ENCODE measurements around the gene TENT5C. TPM values are rescaled to one million over a fixed set of nuclear protein-coding genes. Genes with fewer than 3 reads are reported as not detected.

Gene TENT5C
- total RNA-seq, 1 experiment from 2014 or later, result 1.4 TPM

GRCh38 chr1:117671781-117672501 is 66.1 kb downstream of the TENT5C start (continued):
- TF ChIP-seq, protein P1, sequence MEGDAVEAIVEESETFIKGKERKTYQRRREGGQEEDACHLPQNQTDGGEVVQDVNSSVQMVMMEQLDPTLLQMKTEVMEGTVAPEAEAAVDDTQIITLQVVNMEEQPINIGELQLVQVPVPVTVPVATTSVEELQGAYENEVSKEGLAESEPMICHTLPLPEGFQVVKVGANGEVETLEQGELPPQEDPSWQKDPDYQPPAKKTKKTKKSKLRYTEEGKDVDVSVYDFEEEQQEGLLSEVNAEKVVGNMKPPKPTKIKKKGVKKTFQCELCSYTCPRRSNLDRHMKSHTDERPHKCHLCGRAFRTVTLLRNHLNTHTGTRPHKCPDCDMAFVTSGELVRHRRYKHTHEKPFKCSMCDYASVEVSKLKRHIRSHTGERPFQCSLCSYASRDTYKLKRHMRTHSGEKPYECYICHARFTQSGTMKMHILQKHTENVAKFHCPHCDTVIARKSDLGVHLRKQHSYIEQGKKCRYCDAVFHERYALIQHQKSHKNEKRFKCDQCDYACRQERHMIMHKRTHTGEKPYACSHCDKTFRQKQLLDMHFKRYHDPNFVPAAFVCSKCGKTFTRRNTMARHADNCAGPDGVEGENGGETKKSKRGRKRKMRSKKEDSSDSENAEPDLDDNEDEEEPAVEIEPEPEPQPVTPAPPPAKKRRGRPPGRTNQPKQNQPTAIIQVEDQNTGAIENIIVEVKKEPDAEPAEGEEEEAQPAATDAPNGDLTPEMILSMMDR (IDR thresholded peaks at IDR 0.05 in 2 of 3, conservative IDR thresholded peaks at IDR 0.05 in 1 of 3; ENCODE audit: borderline replicate concordance in 1 of 3, insufficient read depth in 1 of 3, low read depth in 2 of 3, low read length in 2 of 3), result no peak
- TF ChIP-seq CEBPB (IDR thresholded peaks at IDR 0.05; ENCODE audit: low read depth) (no peak), ATF3 (IDR thresholded peaks at IDR 0.05) (no peak)

DNA sequence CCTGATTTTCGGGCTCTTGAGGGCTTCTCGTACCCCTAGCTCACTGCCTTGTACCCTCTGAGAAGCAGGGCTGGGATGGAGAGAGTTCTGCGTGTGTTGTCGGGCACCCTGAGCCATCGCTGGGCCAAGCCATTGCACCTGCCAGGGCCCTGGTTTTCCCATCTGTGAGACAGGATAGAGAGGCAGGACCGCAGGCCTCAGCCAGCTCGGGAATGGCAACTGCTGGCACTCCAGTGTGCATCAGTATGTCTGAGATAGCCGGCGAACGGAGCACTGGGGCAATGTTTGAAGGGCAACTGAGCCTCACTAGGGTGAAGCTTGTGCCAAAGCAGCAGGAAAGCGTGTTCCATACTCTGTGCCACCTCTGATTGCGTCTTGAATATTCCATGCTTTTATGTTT is 66.9 kb downstream of the TENT5C start:
- POLR2A ChIA-PET, result no interaction called here
- H3K27me3 ChIP-seq (ENCODE audit: insufficient read depth, low read length), result no peaks in the 10 kb centered on the region
- CTCF ChIA-PET, result no interaction called here
- no peak overlapping the region for H3K27ac ChIP-seq (ENCODE audit: low read depth, low read length)
- no peak overlapping the region for H3K4me3 ChIP-seq (replicated peaks in 1 of 2; ENCODE audit: low read depth in 1 of 2, low read length in 2 of 2)
- intact Hi-C loops (cut with micrococcal nuclease), result no loop called here
- H3K9ac ChIP-seq (ENCODE audit: low read length), result no peak overlapping the region
- H3K36me3 ChIP-seq (ENCODE audit: control insufficient read depth in 1 of 2, insufficient read depth in 2 of 2, low read length in 2 of 2), result no peaks in the 10 kb centered on the region
- RAD21 ChIA-PET (ENCODE audit: low non-redundant PET in 1 of 2, low total read pairs in 2 of 2, uncharacterized antibody in 2 of 2, unreplicated experiment in 2 of 2), result no interaction called here
- TF ChIP-seq EZH2phosphoT487 (IDR thresholded peaks at IDR 0.05; ENCODE audit: borderline replicate concordance), result no peak
- no peak for TF ChIP-seq EZH2 (IDR thresholded peaks at IDR 0.05)
- TF ChIP-seq, protein P2, sequence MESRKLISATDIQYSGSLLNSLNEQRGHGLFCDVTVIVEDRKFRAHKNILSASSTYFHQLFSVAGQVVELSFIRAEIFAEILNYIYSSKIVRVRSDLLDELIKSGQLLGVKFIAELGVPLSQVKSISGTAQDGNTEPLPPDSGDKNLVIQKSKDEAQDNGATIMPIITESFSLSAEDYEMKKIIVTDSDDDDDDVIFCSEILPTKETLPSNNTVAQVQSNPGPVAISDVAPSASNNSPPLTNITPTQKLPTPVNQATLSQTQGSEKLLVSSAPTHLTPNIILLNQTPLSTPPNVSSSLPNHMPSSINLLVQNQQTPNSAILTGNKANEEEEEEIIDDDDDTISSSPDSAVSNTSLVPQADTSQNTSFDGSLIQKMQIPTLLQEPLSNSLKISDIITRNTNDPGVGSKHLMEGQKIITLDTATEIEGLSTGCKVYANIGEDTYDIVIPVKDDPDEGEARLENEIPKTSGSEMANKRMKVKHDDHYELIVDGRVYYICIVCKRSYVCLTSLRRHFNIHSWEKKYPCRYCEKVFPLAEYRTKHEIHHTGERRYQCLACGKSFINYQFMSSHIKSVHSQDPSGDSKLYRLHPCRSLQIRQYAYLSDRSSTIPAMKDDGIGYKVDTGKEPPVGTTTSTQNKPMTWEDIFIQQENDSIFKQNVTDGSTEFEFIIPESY (IDR thresholded peaks at IDR 0.05; ENCODE audit: extremely low read depth, insufficient replicate concordance, low read length), result no peak
- TF ChIP-seq JUND (IDR thresholded peaks at IDR 0.05), result no peak
- no peak for TF ChIP-seq ELF1 (IDR thresholded peaks at IDR 0.05; ENCODE audit: borderline replicate concordance, low read depth)
- TF ChIP-seq FOSL1 (IDR thresholded peaks at IDR 0.05; ENCODE audit: low read depth), result no peak
- TF ChIP-seq, protein P1 (IDR thresholded peaks at IDR 0.05 in 2 of 3, conservative IDR thresholded peaks at IDR 0.05 in 1 of 3; ENCODE audit: borderline replicate concordance in 1 of 3, insufficient read depth in 1 of 3, low read depth in 2 of 3, low read length in 2 of 3), result no peak
- no peak for TF ChIP-seq ZNF274 (IDR thresholded peaks at IDR 0.05; ENCODE audit: low read depth, low read length)
- TF ChIP-seq SIN3A (IDR thresholded peaks at IDR 0.05; ENCODE audit: low read depth), result no peak
- TF ChIP-seq YY1 (IDR thresholded peaks at IDR 0.05; ENCODE audit: extremely low read depth, insufficient replicate concordance, low read depth, low read length), result no peak
- TF ChIP-seq TCF7L2 (IDR thresholded peaks at IDR 0.05; ENCODE audit: borderline replicate concordance, extremely low read depth, insufficient read depth, insufficient read length), result no peak
- TF ChIP-seq POLR2A (IDR thresholded peaks at IDR 0.05; ENCODE audit: borderline replicate concordance, extremely low read depth, insufficient read depth, insufficient read length), result no peak
- no peak for TF ChIP-seq SRF (IDR thresholded peaks at IDR 0.05; ENCODE audit: low read depth)
- TF ChIP-seq CBX3 (IDR thresholded peaks at IDR 0.05; ENCODE audit: low read depth), result no peak
- ATAC-seq (no peak), DNase-seq (ENCODE audit: low read depth, low spot score) (no peak)
- 0 out of 4 replicates have a peak, but pooled peaks cover 0 to 4% of the 10 kb centered on the region in 2 experiments for H3K4me1 ChIP-seq (ENCODE audit: control insufficient read depth in 1 of 2, insufficient read depth in 2 of 2, low read length in 2 of 2)
- H4K20me1 ChIP-seq (ENCODE audit: insufficient read depth), result no peaks in the 10 kb centered on the region
- BruUV-seq (replicated peaks), result no TSS peak
- no peaks in the 10 kb centered on the region for H3K9me3 ChIP-seq (ENCODE audit: control insufficient read depth in 1 of 2, insufficient read depth in 1 of 2, low read depth in 1 of 2, low read length in 2 of 2)
- H3K4me2 ChIP-seq (ENCODE audit: low read length), result no peak overlapping the region
- no peaks in the 10 kb centered on the region for H3K9me2 ChIP-seq (ENCODE audit: insufficient read depth)
- no peak overlapping the region for H2AFZ ChIP-seq (ENCODE audit: low read depth, low read length, poor library complexity, severe bottlenecking)
- no peaks in the 10 kb centered on the region for H3K79me2 ChIP-seq (ENCODE audit: insufficient read depth, low read length)
